Activated T-cell treated with anti-CD3 and anti-CD28 coated beads for 1 hour (primary cell): ENCODE measurements around the gene NAGLU.
A peak's percentile ranks its signal among the peaks of the same experiment; 100 is the strongest.
"Not testable (repeated sequence)": the region's sequence is repeated elsewhere in the genome, so short reads cannot be mapped to it uniquely, and the experiment has no call there.

Source experiments
- DNase-seq: peaks from one replicate; pipeline ENCODE4 v3.0.0-alpha.2; 2020; ENCODE audit warnings: low read depth

NAGLU gene

GRCh38 chr17:42521666-42522262 is 14.3 kb upstream of the NAGLU start:
- no peak for DNase-seq

- no peak for DNase-seq
These were observed 13.7 kb upstream of the NAGLU start for GRCh38 chr17:42522263-42522790.

- no peak for DNase-seq
These were observed 13.2 kb upstream of the NAGLU start for GRCh38 chr17:42522798-42523278.

- DNase-seq, result no peak
These were observed 10.8 kb upstream of the NAGLU start for GRCh38 chr17:42525221-42525620.

- DNase-seq, result no peak
These were observed 10.0 kb upstream of the NAGLU start for GRCh38 chr17:42526031-42526444.

- DNase-seq, result no peak
These were observed 8.1 kb upstream of the NAGLU start for GRCh38 chr17:42527932-42528331.

GRCh38 chr17:42529061-42529460 is 7.0 kb upstream of the NAGLU start:
- DNase-seq, result no peak

GRCh38 chr17:42530952-42531454 is 5.0 kb upstream of the NAGLU start:
- no peak for DNase-seq

- DNase-seq, result peak; percentile 32
These were observed 4.3 kb upstream of the NAGLU start for GRCh38 chr17:42531455-42532354.

GRCh38 chr17:42535155-42536047 is 640 bp upstream of the NAGLU start:
- no peak for DNase-seq

GRCh38 chr17:42536372-42537155 is 523 bp downstream of the NAGLU start:
- DNase-seq, result peak; percentile 53

- no peak for DNase-seq
These were observed 1.2 kb downstream of the NAGLU start for GRCh38 chr17:42537156-42537805.

GRCh38 chr17:42537826-42538451 is 1.9 kb downstream of the NAGLU start:
- DNase-seq, result no peak

- DNase-seq, result no peak
These were observed 2.4 kb downstream of the NAGLU start for GRCh38 chr17:42538482-42538881.

- not testable (repeated sequence) for DNase-seq
These were observed 4.5 kb downstream of the NAGLU start for GRCh38 chr17:42540558-42540957.

- DNase-seq, result no peak
These were observed 5.2 kb downstream of the NAGLU start for GRCh38 chr17:42541041-42541833.

GRCh38 chr17:42543190-42544079 is 7.4 kb downstream of the NAGLU start:
- DNase-seq, result no peak

- no peak for DNase-seq
These were observed 8.8 kb downstream of the NAGLU start for GRCh38 chr17:42544874-42545283.
